ENCODE measurements around the gene ANKLE2. TPM values are rescaled to one million over a fixed set of nuclear protein-coding genes. Genes with fewer than 3 reads are reported as not detected.

The ANKLE2 gene
- total and polyA plus RNA-seq, 10 of the 15 experiments (the other 5 are each of a cell fraction or from before 2014, with no cell fraction given): 4.3 to 89.4 (median 53.0) TPM

GRCh38 chr12:132798836-132799235 lies 37.2 kb upstream of the ANKLE2 start:
- Histone ChIP-seq H3K27ac (ENCODE audit: control insufficient read depth, insufficient read depth) (no peak overlapping the region), H3K9ac (ENCODE audit: control insufficient read depth, insufficient read depth, low read length) (no peak overlapping the region), H4K20me1 (ENCODE audit: control insufficient read depth, insufficient read depth) (no peaks in the 10 kb centered on the region), H3K9me3 (replicated peaks; ENCODE audit: control insufficient read depth, insufficient read depth, low read length) (no peaks in the 10 kb centered on the region), H3K4me1 (ENCODE audit: control insufficient read depth, insufficient read depth, low read length) (no peaks in the 10 kb centered on the region), H2AFZ (ENCODE audit: control insufficient read depth, low read depth, low read length) (no peak overlapping the region), H3K4me2 (ENCODE audit: control insufficient read depth, insufficient read depth) (no peak overlapping the region), H3K79me2 (ENCODE audit: control insufficient read depth, insufficient read depth, low read length) (no peaks in the 10 kb centered on the region), H3K4me3 (no peak overlapping the region), H3K36me3 (ENCODE audit: control insufficient read depth in 2 of 2, insufficient read depth in 2 of 2, low read length in 1 of 2) (peaks cover 31 to 38% of the 10 kb centered on the region in 2 experiments), H3K27me3 (replicated peaks in 1 of 2; ENCODE audit: control insufficient read depth in 2 of 2, insufficient read depth in 2 of 2, low read length in 1 of 2) (no peaks in the 10 kb centered on the region)
- RAD21 ChIA-PET (ENCODE audit: unreplicated experiment): no interaction called here
- over 99% methylated on average over 15 of the region's 15 CpGs for WGBS (ENCODE audit: insufficient coverage, insufficient replicate concordance, low lambda C conversion rate, missing lambda C conversion rate)
- SMC1A ChIA-PET (ENCODE audit: uncharacterized antibody, unreplicated experiment): no interaction called here
- in situ Hi-C loops (cut with MboI): no loop called here
- CTCF ChIA-PET: no interaction called here
- DNase-seq (ENCODE audit: low read depth, low spot score) (no peak), ATAC-seq (no peak), FAIRE-seq (no peak)
- BruUV-seq (replicated peaks): no TSS peak
- POLR2A ChIA-PET: no interaction called here
- no peak for TF ChIP-seq ZBED1 (IDR thresholded peaks at IDR 0.05; ENCODE audit: borderline replicate concordance)
- no peak for TF ChIP-seq HDAC2 (IDR thresholded peaks at IDR 0.05)
- no peak for TF ChIP-seq POU2F2 (IDR thresholded peaks at IDR 0.05; ENCODE audit: borderline replicate concordance, low read depth, low read length)
- no peak for TF ChIP-seq E2F8 (IDR thresholded peaks at IDR 0.05; ENCODE audit: low read depth, partially characterized antibody)
- TF ChIP-seq SREBF1 (IDR thresholded peaks at IDR 0.05; ENCODE audit: low read length): no peak
- no peak for TF ChIP-seq RAD51 (IDR thresholded peaks at IDR 0.05)
- no peak for TF ChIP-seq SKIL (IDR thresholded peaks at IDR 0.05; ENCODE audit: low read depth, poor library complexity, severe bottlenecking)
- no peak for TF ChIP-seq SIX5 (IDR thresholded peaks at IDR 0.05; ENCODE audit: low read depth, low read length, severe bottlenecking)
- TF ChIP-seq HDAC6 (IDR thresholded peaks at IDR 0.05; ENCODE audit: unreplicated experiment): no peak
- TF ChIP-seq NRF1 (conservative IDR thresholded peaks at IDR 0.05; ENCODE audit: low read depth, low read length): no peak
- no peak for TF ChIP-seq IRF5 (IDR thresholded peaks at IDR 0.05; ENCODE audit: borderline replicate concordance)
- no peak for TF ChIP-seq ZNF622 (IDR thresholded peaks at IDR 0.05)
- no peak for TF ChIP-seq SUZ12 (IDR thresholded peaks at IDR 0.05; ENCODE audit: unreplicated experiment)
- no peak for TF ChIP-seq SMARCA5 (IDR thresholded peaks at IDR 0.05)
- intact Hi-C loops (cut with micrococcal nuclease; ENCODE audit: unreplicated experiment): no loop called here
